ENCODE measurements around the gene SVIL. TPM values are rescaled to one million over a fixed set of nuclear protein-coding genes. Genes with fewer than 3 reads are reported as not detected.

Gene SVIL
- total and polyA plus RNA-seq, 2 of the 13 experiments (the other 11 are each of a cell fraction or from before 2014, with no cell fraction given): 3.9 to 12.1 TPM

GRCh38 chr10:29613791-29614190, 21.0 kb downstream of the SVIL start (continued):
- TF ChIP-seq ELF1 (CRISPR knock-in tag; IDR thresholded peaks at IDR 0.05): no peak
- no peak for TF ChIP-seq CEBPB (IDR thresholded peaks at IDR 0.05; ENCODE audit: borderline replicate concordance, low read depth, low read length)
- no peak for TF ChIP-seq NFYC (CRISPR knock-in tag; IDR thresholded peaks at IDR 0.05)
- no peak for TF ChIP-seq RARG (CRISPR knock-in tag; IDR thresholded peaks at IDR 0.05; ENCODE audit: low read depth)
- no peak for TF ChIP-seq MTF2 (CRISPR knock-in tag; IDR thresholded peaks at IDR 0.05; ENCODE audit: borderline replicate concordance)
- no peak for TF ChIP-seq AFF4 (CRISPR knock-in tag; IDR thresholded peaks at IDR 0.05)
- TF ChIP-seq MZF1 (CRISPR knock-in tag; IDR thresholded peaks at IDR 0.05; ENCODE audit: borderline replicate concordance): no peak

GRCh38 chr10:29613196-29613595, 21.6 kb downstream of the SVIL start:
- no peak overlapping the region for H3K9ac ChIP-seq (ENCODE audit: insufficient read depth, low read depth, low read length)
- no peaks in the 10 kb centered on the region for H3K27me3 ChIP-seq (ENCODE audit: control insufficient read depth in 1 of 2, insufficient read depth in 2 of 2, low read length in 2 of 2)
- ATAC-seq (no peak), DNase-seq (ENCODE audit: low spot score) (no peak), FAIRE-seq (no peak)
- H3K4me1 ChIP-seq (ENCODE audit: insufficient read depth, low read length): peaks cover 7% of the 10 kb centered on the region
- H3K36me3 ChIP-seq (replicated peaks in 1 of 2; ENCODE audit: control insufficient read depth in 1 of 2, insufficient read depth in 2 of 2, low read length in 2 of 2): no peaks in the 10 kb centered on the region
- BruUV-seq (replicated peaks): no TSS peak
- no peak overlapping the region for H2AFZ ChIP-seq (ENCODE audit: low read length)
- H3K9me3 ChIP-seq (ENCODE audit: low read length): no peaks in the 10 kb centered on the region
- 96% methylated on average over 6 of the region's 6 CpGs for WGBS (ENCODE audit: low lambda C conversion rate)
- no peaks in the 10 kb centered on the region for H3K79me2 ChIP-seq (ENCODE audit: insufficient read depth, low read length)
- no peak overlapping the region for H3K4me3 ChIP-seq (replicated peaks in 1 of 3; ENCODE audit: insufficient read depth in 1 of 3, low read depth in 2 of 3, low read length in 3 of 3)
- in situ Hi-C loops (cut with HindIII; ENCODE audit: extremely low pct_ligation_motif_present, low pct_unique_long_range_greater_than_20kb): no loop called here
- no peak overlapping the region for H3K27ac ChIP-seq (ENCODE audit: extremely low read length, insufficient read depth, low read length)
- POLR2A ChIA-PET: no interaction called here
- intact Hi-C loops (cut with micrococcal nuclease; ENCODE audit: unreplicated experiment): no loop called here
- no peak overlapping the region for H3K4me2 ChIP-seq (ENCODE audit: low read depth, low read length)
- H4K20me1 ChIP-seq (ENCODE audit: insufficient read depth, low read length): no peaks in the 10 kb centered on the region
- CTCF ChIA-PET (ENCODE audit: low intra/inter-chr PET ratio, low total read pairs): no interaction called here
- TF ChIP-seq, protein P1, sequence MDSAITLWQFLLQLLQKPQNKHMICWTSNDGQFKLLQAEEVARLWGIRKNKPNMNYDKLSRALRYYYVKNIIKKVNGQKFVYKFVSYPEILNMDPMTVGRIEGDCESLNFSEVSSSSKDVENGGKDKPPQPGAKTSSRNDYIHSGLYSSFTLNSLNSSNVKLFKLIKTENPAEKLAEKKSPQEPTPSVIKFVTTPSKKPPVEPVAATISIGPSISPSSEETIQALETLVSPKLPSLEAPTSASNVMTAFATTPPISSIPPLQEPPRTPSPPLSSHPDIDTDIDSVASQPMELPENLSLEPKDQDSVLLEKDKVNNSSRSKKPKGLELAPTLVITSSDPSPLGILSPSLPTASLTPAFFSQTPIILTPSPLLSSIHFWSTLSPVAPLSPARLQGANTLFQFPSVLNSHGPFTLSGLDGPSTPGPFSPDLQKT (CRISPR knock-in tag; IDR thresholded peaks at IDR 0.05; ENCODE audit: borderline replicate concordance): no peak
- TF ChIP-seq ZNF788 (CRISPR knock-in tag; IDR thresholded peaks at IDR 0.05; ENCODE audit: borderline replicate concordance) (no peak), GLI4 (CRISPR knock-in tag; IDR thresholded peaks at IDR 0.05; ENCODE audit: borderline replicate concordance) (no peak), ZNF891 (CRISPR knock-in tag; IDR thresholded peaks at IDR 0.05) (no peak), HNF4A (CRISPR knock-in tag; IDR thresholded peaks at IDR 0.05) (no peak), KAT7 (CRISPR knock-in tag; IDR thresholded peaks at IDR 0.05; ENCODE audit: borderline replicate concordance) (no peak), ZNF225 (CRISPR knock-in tag; IDR thresholded peaks at IDR 0.05) (no peak), EP300 (IDR thresholded peaks at IDR 0.05; ENCODE audit: low read depth in 2 of 2, low read length in 2 of 2) (no peak), EP300 (CRISPR knock-in tag; IDR thresholded peaks at IDR 0.05; ENCODE audit: borderline replicate concordance) (no peak), SMARCC2 (IDR thresholded peaks at IDR 0.05) (no peak), ZFP37 (CRISPR knock-in tag; IDR thresholded peaks at IDR 0.05; ENCODE audit: borderline replicate concordance) (no peak)
